Colonic mucosa (tissue), 4 donors: ENCODE data around the gene SGSM1. TPM values are rescaled to one million over a fixed set of nuclear protein-coding genes. Genes with fewer than 3 reads are reported as not detected.

Source experiments
- DNase-seq: peaks from one replicate; pipeline ENCODE4 v3.0.0-alpha.2; 2020
- H3K27ac ChIP-seq: fragments of 200-600 bp; one replicate; pipeline ENCODE4 v1.8.0; 2021
- H3K27me3 ChIP-seq: fragments of 200-600 bp; one replicate; pipeline ENCODE4 v1.8.0; 2021
- H3K36me3 ChIP-seq: fragments of 200-600 bp; one replicate; pipeline ENCODE4 v1.8.0; 2021
- H3K4me1 ChIP-seq: fragments of 200-600 bp; one replicate; pipeline ENCODE4 v1.8.0; 2021; ENCODE audit warnings: mild to moderate bottlenecking
- H3K4me3 ChIP-seq: fragments of 200-600 bp; one replicate; pipeline ENCODE4 v1.8.0; 2021
- H3K9ac ChIP-seq, 2 donors: one replicate each; pipeline ENCODE4 v1.7.0; 2013; ENCODE audit warnings: control low read depth in 2 of 2, low read depth in 2 of 2, low read length in 2 of 2
- H3K9me3 ChIP-seq: fragments of 200-600 bp; one replicate; pipeline ENCODE4 v1.8.0; 2021
- CTCF ChIP-seq: fragments of 200-600 bp; IDR thresholded peaks from one replicate; pipeline ENCODE4 v1.8.0; 2022; ENCODE audit warnings: antibody characterized with exemption, mild to moderate bottlenecking
- intact Hi-C: fragments of 100-400 bp; cut with DNase I; formaldehyde crosslinking; loops from one replicate; pipeline ENCODE4 v1.14.1; 2022
- total RNA-seq, 2 donors: library from RNA; stranded (reverse); fragmentation: NEBNext Ultra II Directional in 1 of 2; extraction: Animal tissue kit (Norgen Biotek cat#: 25700) in 1 of 2; gene quantifications; one replicate each; pipeline ENCODE4 v1.2.1, GENCODE V29; 2021
- donor health status: healthy.
- donor health status: DM: no; HTN: no; CAD: no.
- donor health status: DM: no; HTN: no; CAD: no.

The SGSM1 gene
- total RNA-seq, 2 donors from 2014 or later: 3.3 to 3.9 TPM

DNA sequence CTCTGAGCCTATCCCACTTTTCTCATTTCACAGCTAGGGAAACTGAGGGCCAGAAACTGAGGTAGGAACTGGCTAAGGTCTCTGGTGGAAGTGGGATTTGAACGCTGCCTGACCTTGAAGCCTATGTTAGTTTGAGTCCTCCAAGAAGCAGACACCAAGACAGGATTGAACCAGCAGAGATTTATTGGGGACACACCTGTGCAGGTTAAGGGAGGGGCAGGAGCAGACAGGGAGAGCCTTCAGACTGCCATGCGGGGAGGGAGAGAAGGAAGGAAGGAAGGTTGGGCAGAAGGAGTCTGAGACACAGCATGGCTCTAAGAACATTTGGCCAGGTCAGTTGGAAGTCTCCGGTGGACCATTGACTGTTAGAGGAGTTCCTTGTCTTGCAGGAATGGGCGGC lies 59.5 kb downstream of the SGSM1 start:
- peak; percentile 62 for DNase-seq
- intact Hi-C loops: no loop called here
- Histone ChIP-seq H3K27me3 (no peaks in the 10 kb centered on the region), H3K9ac (no peak overlapping the region), H3K36me3 (no peaks in the 10 kb centered on the region), H3K4me1 (no peaks in the 10 kb centered on the region), H3K27ac (no peak overlapping the region), H3K9me3 (no peaks in the 10 kb centered on the region), H3K4me3 (no peak overlapping the region)
- TF ChIP-seq CTCF: no peak

GRCh38 chr22:24867323-24868022 lies 61.5 kb downstream of the SGSM1 start:
- no peaks in the 10 kb centered on the region for H3K9me3 ChIP-seq
- intact Hi-C loops: no loop called here
- no peaks in the 10 kb centered on the region for H3K4me1 ChIP-seq
- H3K4me3 ChIP-seq: no peak overlapping the region
- no peak for DNase-seq
- H3K36me3 ChIP-seq: no peaks in the 10 kb centered on the region
- TF ChIP-seq CTCF: no peak
- H3K27ac ChIP-seq: no peak overlapping the region
- no peak overlapping the region for H3K9ac ChIP-seq
- no peaks in the 10 kb centered on the region for H3K27me3 ChIP-seq

GRCh38 chr22:24868979-24869378 lies 63.0 kb downstream of the SGSM1 start:
- no peak for DNase-seq
- no peaks in the 10 kb centered on the region for H3K9me3 ChIP-seq
- intact Hi-C loops: no loop called here
- no peak overlapping the region for H3K27ac ChIP-seq
- H3K27me3 ChIP-seq: no peaks in the 10 kb centered on the region
- H3K9ac ChIP-seq: no peak overlapping the region
- no peaks in the 10 kb centered on the region for H3K4me1 ChIP-seq
- no peak for TF ChIP-seq CTCF
- H3K4me3 ChIP-seq: no peak overlapping the region
- H3K36me3 ChIP-seq: no peaks in the 10 kb centered on the region

DNA sequence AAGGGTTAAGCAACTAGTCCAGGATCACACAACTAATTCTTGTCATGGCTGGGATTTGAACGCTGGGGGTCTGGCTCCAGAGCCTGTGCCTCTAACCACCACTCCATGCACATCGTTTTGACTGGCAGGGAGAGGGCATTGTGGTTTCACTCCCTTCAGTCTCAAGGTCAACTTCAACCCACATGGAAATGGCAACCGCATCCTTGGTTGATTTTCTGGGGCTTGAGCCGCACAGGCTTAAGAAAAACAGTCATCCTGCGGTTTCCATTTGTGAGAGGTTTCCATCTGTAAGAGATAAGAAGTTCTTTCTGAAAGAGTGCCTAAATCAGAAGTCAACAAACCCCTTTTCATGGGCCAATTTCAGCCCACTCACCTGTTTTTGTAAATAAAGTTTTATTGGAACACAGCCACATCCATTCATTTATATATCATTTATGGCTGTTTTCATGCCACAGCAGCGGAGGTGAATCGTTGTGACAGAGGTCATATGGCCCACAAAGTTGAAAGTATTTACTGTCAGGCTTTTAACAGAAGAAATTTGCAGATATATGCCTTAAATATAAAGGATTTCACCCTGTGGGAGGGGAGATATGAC lies 65.7 kb downstream of the SGSM1 start:
- Histone ChIP-seq H3K9me3 (no peaks in the 10 kb centered on the region), H3K27me3 (no peaks in the 10 kb centered on the region), H3K4me3 (no peak overlapping the region), H3K27ac (no peak overlapping the region), H3K4me1 (no peaks in the 10 kb centered on the region), H3K9ac (no peak overlapping the region), H3K36me3 (no peaks in the 10 kb centered on the region)
- intact Hi-C loops: no loop called here
- TF ChIP-seq CTCF: no peak
- no peak for DNase-seq

GRCh38 chr22:24873226-24873625 lies 67.2 kb downstream of the SGSM1 start:
- no peak for DNase-seq
- Histone ChIP-seq H3K27me3 (no peaks in the 10 kb centered on the region), H3K4me3 (no peak overlapping the region), H3K27ac (no peak overlapping the region), H3K4me1 (no peaks in the 10 kb centered on the region), H3K9me3 (no peaks in the 10 kb centered on the region), H3K9ac (no peak overlapping the region), H3K36me3 (no peaks in the 10 kb centered on the region)
- intact Hi-C loops: no loop called here
- no peak for TF ChIP-seq CTCF
